Activated CD4-positive, alpha-beta T cell treated with anti-CD3 and anti-CD28 coated beads, Interleukin-2, amount 50 U/mL, for 48 hours (primary cell): Measurements from ENCODE around the gene NCAM1.
"Not testable (repeated sequence)": the region's sequence is repeated elsewhere in the genome, so short reads cannot be mapped to it uniquely, and the experiment has no call there.

Experiments used
- DNase-seq, 2 experiments: peaks; one replicate each; pipeline ENCODE4 v3.0.0-alpha.2; 2020

Gene NCAM1

GRCh38 chr11:112961146-112961668, at the start of gene NCAM1:
NCAM1 (plus strand) TSS chr11:112961420.
- peak; percentile 13 to 27 for DNase-seq

- no peak for DNase-seq
Measured at GRCh38 chr11:112922606-112923005, 38.6 kb upstream of the NCAM1 start.

- not testable (repeated sequence) for DNase-seq
Measured at GRCh38 chr11:112924836-112925235, 36.4 kb upstream of the NCAM1 start.

GRCh38 chr11:112925516-112926310, 35.5 kb upstream of the NCAM1 start:
- no peak for DNase-seq

- no peak for DNase-seq
Measured at GRCh38 chr11:112928136-112928535, 33.1 kb upstream of the NCAM1 start.

GRCh38 chr11:112929432-112929831, 31.8 kb upstream of the NCAM1 start:
- no peak for DNase-seq

- no peak for DNase-seq
Measured at GRCh38 chr11:112931703-112932102, 29.5 kb upstream of the NCAM1 start.

- DNase-seq: no peak
Measured at GRCh38 chr11:112932593-112932992, 28.6 kb upstream of the NCAM1 start.

GRCh38 chr11:112933970-112934369, 27.2 kb upstream of the NCAM1 start:
- DNase-seq: no peak

GRCh38 chr11:112941104-112941503, 20.1 kb upstream of the NCAM1 start:
- no peak for DNase-seq

- no peak for DNase-seq
Measured at GRCh38 chr11:112942966-112943643, 18.1 kb upstream of the NCAM1 start.

GRCh38 chr11:112946866-112947265, 14.4 kb upstream of the NCAM1 start:
- no peak for DNase-seq

- no peak for DNase-seq
Measured at GRCh38 chr11:112949781-112950575, 11.2 kb upstream of the NCAM1 start.

- no peak for DNase-seq
Measured at GRCh38 chr11:112958670-112959069, 2.5 kb upstream of the NCAM1 start.

GRCh38 chr11:112961751-112962578, 745 bp downstream of the NCAM1 start:
- DNase-seq: peak in 1 of 2 experiments; percentile 9

- no peak for DNase-seq
Measured at GRCh38 chr11:112962579-112963367, 1.6 kb downstream of the NCAM1 start.

- no peak for DNase-seq
Measured at GRCh38 chr11:112963368-112963955, 2.2 kb downstream of the NCAM1 start.

GRCh38 chr11:112965656-112966055, 4.4 kb downstream of the NCAM1 start:
- DNase-seq: no peak

GRCh38 chr11:112966561-112966960, 5.3 kb downstream of the NCAM1 start:
- no peak for DNase-seq

GRCh38 chr11:112967082-112967481, 5.9 kb downstream of the NCAM1 start:
- DNase-seq: no peak
